Neural cell (in vitro differentiated cells): ENCODE measurements around the gene TBKBP1. TPM values are rescaled to one million over a fixed set of nuclear protein-coding genes. Genes with fewer than 3 reads are reported as not detected.

Experiments used
- H2AFZ ChIP-seq: fragments of 200-600, 300-800 bp; sonication (generic), shearing (Covaris generic); 2 replicates; pipeline ENCODE4 v1.6.0; 2014; ENCODE audit warnings: low read depth, mild to moderate bottlenecking, antibody characterized with exemption, low read length, moderate library complexity
- H3F3A ChIP-seq: fragments of 200-600 bp; shearing (Covaris generic); 2 replicates; pipeline ENCODE4 v1.6.1; 2016; ENCODE audit warnings: mild to moderate bottlenecking, moderate library complexity, mixed read lengths, antibody characterized with exemption, low read length; ENCODE audit not compliant: insufficient read depth, poor library complexity, severe bottlenecking
- H3K27ac ChIP-seq: fragments of 200-600, 300-800 bp; sonication (generic), shearing (Covaris generic); 2 replicates; pipeline ENCODE4 v1.5.1; 2014; ENCODE audit warnings: mild to moderate bottlenecking, low read length, moderate library complexity
- H3K27me3 ChIP-seq: fragments of 300-800, 200-600 bp; sonication (generic), shearing (Covaris generic); 2 replicates; pipeline ENCODE4 v1.6.0; 2014; ENCODE audit warnings: mild to moderate bottlenecking, low read depth, low read length, moderate library complexity; ENCODE audit not compliant: insufficient read depth
- H3K36me3 ChIP-seq: fragments of 300-800, 200-600 bp; sonication (generic), shearing (Covaris generic); 2 replicates; pipeline ENCODE4 v1.5.1; 2014; ENCODE audit warnings: mild to moderate bottlenecking, antibody characterized with exemption, low read length, moderate library complexity; ENCODE audit not compliant: insufficient read depth
- H3K4me2 ChIP-seq: fragments of 300-800, 200-600 bp; sonication (generic), shearing (Covaris generic); 2 replicates; pipeline ENCODE4 v1.6.0; 2014; ENCODE audit warnings: mild to moderate bottlenecking, low read length
- H3K4me3 ChIP-seq: fragments of 300-800, 200-600 bp; sonication (generic), shearing (Covaris generic); 2 replicates; pipeline ENCODE4 v1.5.1; 2014; ENCODE audit warnings: mild to moderate bottlenecking, low read length, moderate library complexity
- H3K79me2 ChIP-seq: fragments of 200-600 bp; shearing (Covaris generic); replicated peaks from 2 replicates; pipeline ENCODE4 v1.6.0; 2014; ENCODE audit warnings: mild to moderate bottlenecking, low read length, moderate library complexity; ENCODE audit not compliant: insufficient read depth
- H3K9ac ChIP-seq: fragments of 300-800, 200-600 bp; sonication (generic), shearing (Covaris generic); 2 replicates; pipeline ENCODE4 v1.6.1; 2016; ENCODE audit warnings: mild to moderate bottlenecking, low read length, mixed read lengths
- H3K9me2 ChIP-seq: fragments of 200-600 bp; shearing (Covaris generic); 2 replicates; pipeline ENCODE4 v1.6.1; 2016; ENCODE audit warnings: mild to moderate bottlenecking, low read length, mixed read lengths; ENCODE audit not compliant: insufficient read depth
- H3K9me3 ChIP-seq: fragments of 200-600, 300-800 bp; sonication (generic), shearing (Covaris generic); 2 replicates; pipeline ENCODE4 v1.6.1; 2016; ENCODE audit warnings: mild to moderate bottlenecking, mixed run types, low read length, moderate library complexity, mixed read lengths
- H4K20me1 ChIP-seq: fragments of 200-600 bp; shearing (Covaris generic); 2 replicates; pipeline ENCODE4 v1.6.1; 2016; ENCODE audit warnings: mild to moderate bottlenecking, mixed run types; ENCODE audit not compliant: insufficient read depth
- EP300 ChIP-seq: fragments of 450-650 bp; conservative IDR thresholded peaks from 2 replicates; pipeline ENCODE4 v1.6.1; 2014; ENCODE audit warnings: antibody characterized with exemption, mild to moderate bottlenecking, moderate library complexity; ENCODE audit not compliant: poor library complexity, severe bottlenecking
- EZH2 ChIP-seq: fragments of 200-600, 300-800 bp; shearing (Covaris generic), sonication (generic); IDR thresholded peaks from 2 replicates; pipeline ENCODE4 v1.6.1; 2014; ENCODE audit warnings: antibody characterized with exemption, low read length, borderline replicate concordance, mild to moderate bottlenecking; ENCODE audit not compliant: insufficient read depth, poor library complexity, severe bottlenecking
- MXI1 ChIP-seq: fragments of 450-650 bp; conservative IDR thresholded peaks from 2 replicates; pipeline ENCODE4 v1.6.1; 2014; ENCODE audit warnings: antibody characterized with exemption, mild to moderate bottlenecking; ENCODE audit not compliant: poor library complexity, severe bottlenecking
- POLR2AphosphoS5 ChIP-seq: IDR thresholded peaks from 2 replicates; pipeline ENCODE4 v1.6.1; 2012
- RAD21 ChIP-seq: fragments of 450-650 bp; conservative IDR thresholded peaks from 2 replicates; pipeline ENCODE4 v1.6.1; 2014; ENCODE audit warnings: antibody characterized with exemption, mild to moderate bottlenecking, moderate library complexity
- SMC3 ChIP-seq: fragments of 450-650 bp; conservative IDR thresholded peaks from 2 replicates; pipeline ENCODE4 v1.6.1; 2014; ENCODE audit warnings: antibody characterized with exemption, mild to moderate bottlenecking, moderate library complexity; ENCODE audit not compliant: poor library complexity
- TAF1 ChIP-seq: IDR thresholded peaks from 2 replicates; pipeline ENCODE4 v1.6.1; 2012; ENCODE audit warnings: low read depth
- polyA minus RNA-seq: library from RNA; depleted of rRNA, polyadenylated mRNA; stranded (reverse); fragments of >200 nt; gene quantifications from 2 replicates; pipeline ENCODE4 v1.2.3, GENCODE V29; 2014
- polyA plus RNA-seq: library from polyadenylated mRNA; depleted of rRNA; stranded (reverse); fragments of >200 nt; gene quantifications from 2 replicates; pipeline ENCODE4 v1.2.3, GENCODE V29; 2014
- TF ChIP-seq, protein P1 (sequence below): IDR thresholded peaks from 2 replicates; pipeline ENCODE4 v1.6.1; 2012; ENCODE audit warnings: borderline replicate concordance
- TF ChIP-seq, protein P2 (sequence below): fragments of 450-650 bp; IDR thresholded peaks from 2 replicates; pipeline ENCODE4 v1.5.1; 2014; ENCODE audit warnings: antibody characterized with exemption, mild to moderate bottlenecking, moderate library complexity; ENCODE audit not compliant: poor library complexity, severe bottlenecking

Gene TBKBP1, protein sequence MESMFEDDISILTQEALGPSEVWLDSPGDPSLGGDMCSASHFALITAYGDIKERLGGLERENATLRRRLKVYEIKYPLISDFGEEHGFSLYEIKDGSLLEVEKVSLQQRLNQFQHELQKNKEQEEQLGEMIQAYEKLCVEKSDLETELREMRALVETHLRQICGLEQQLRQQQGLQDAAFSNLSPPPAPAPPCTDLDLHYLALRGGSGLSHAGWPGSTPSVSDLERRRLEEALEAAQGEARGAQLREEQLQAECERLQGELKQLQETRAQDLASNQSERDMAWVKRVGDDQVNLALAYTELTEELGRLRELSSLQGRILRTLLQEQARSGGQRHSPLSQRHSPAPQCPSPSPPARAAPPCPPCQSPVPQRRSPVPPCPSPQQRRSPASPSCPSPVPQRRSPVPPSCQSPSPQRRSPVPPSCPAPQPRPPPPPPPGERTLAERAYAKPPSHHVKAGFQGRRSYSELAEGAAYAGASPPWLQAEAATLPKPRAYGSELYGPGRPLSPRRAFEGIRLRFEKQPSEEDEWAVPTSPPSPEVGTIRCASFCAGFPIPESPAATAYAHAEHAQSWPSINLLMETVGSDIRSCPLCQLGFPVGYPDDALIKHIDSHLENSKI
- 25.4 and 30.9 TPM in 2 replicates for polyA plus RNA-seq
- polyA minus RNA-seq = 20.8 and 29.2 TPM in 2 replicates

DNA sequence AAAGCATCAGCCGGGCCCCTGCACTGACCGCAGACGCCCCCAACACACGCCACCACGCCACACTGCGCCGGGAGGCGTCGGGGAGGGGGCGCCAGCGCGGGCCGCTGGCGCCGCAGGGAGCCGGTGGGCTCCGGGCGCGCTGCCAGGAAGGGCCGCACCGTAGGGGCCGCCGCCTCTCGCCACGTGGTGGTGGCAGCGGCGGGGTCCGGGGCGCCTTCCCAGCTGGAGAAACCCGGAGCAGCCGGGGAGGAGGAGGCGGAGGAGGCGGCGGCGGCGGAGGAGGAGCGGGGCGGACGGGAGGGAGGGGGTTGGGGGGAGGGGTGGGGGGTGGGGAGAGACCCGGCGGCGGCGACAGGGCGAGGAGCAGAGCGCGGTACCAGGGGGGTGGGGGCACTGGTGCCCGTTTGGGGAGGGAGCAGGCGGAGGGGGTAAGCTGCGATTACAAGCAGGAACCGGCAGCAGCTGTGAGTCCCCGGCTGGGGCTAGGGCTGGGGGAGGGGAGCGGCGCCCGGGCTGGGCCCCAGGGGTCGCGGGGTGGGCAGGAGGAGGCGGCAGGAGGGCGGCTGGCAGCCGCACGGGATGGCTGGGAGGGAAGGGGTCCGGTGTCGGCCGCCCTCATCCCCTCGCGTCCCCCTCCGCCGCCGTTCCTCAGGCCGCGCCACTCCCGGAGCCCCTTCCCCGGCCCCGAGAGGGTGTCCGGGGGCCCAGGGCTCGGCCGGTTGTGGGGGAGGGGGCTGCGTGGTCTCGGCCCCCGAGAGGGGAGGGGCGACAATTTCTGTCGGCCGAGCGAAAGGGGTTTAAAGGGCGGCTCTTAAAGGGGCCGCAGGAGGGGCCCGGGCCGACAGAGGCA lies at the start of gene TBKBP1:
Gene TBKBP1, plus strand, starts transcription at position 431 of the 850 bp plus-strand sequence. CDS start 1,952 bp downstream, outside the sequence.
- Histone ChIP-seq H3F3A (no peaks in the 10 kb centered on the region), H3K9ac (peak within 1 kb of the TSS; percentile 80), H3K36me3 (no peaks in the 10 kb centered on the region), H3K27me3 (no peaks in the 10 kb centered on the region), H3K4me2 (peak within 1 kb of the TSS; percentile 65), H3K9me3 (no peaks in the 10 kb centered on the region), H3K27ac (peak within 1 kb of the TSS; percentile 24), H2AFZ (peak within 1 kb of the TSS; percentile 33), H3K4me3 (peak within 1 kb of the TSS; percentile 82), H4K20me1 (no peaks in the 10 kb centered on the region), H3K9me2 (no peaks in the 10 kb centered on the region), H3K79me2 (no peaks in the 10 kb centered on the region)
- TF ChIP-seq EZH2 = no peak
- TF ChIP-seq EP300 = no peak
- peak; percentile 27 for TF ChIP-seq POLR2AphosphoS5
- TF ChIP-seq, protein P1, sequence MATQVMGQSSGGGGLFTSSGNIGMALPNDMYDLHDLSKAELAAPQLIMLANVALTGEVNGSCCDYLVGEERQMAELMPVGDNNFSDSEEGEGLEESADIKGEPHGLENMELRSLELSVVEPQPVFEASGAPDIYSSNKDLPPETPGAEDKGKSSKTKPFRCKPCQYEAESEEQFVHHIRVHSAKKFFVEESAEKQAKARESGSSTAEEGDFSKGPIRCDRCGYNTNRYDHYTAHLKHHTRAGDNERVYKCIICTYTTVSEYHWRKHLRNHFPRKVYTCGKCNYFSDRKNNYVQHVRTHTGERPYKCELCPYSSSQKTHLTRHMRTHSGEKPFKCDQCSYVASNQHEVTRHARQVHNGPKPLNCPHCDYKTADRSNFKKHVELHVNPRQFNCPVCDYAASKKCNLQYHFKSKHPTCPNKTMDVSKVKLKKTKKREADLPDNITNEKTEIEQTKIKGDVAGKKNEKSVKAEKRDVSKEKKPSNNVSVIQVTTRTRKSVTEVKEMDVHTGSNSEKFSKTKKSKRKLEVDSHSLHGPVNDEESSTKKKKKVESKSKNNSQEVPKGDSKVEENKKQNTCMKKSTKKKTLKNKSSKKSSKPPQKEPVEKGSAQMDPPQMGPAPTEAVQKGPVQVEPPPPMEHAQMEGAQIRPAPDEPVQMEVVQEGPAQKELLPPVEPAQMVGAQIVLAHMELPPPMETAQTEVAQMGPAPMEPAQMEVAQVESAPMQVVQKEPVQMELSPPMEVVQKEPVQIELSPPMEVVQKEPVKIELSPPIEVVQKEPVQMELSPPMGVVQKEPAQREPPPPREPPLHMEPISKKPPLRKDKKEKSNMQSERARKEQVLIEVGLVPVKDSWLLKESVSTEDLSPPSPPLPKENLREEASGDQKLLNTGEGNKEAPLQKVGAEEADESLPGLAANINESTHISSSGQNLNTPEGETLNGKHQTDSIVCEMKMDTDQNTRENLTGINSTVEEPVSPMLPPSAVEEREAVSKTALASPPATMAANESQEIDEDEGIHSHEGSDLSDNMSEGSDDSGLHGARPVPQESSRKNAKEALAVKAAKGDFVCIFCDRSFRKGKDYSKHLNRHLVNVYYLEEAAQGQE = peak; percentile 31
- TF ChIP-seq, protein P2, sequence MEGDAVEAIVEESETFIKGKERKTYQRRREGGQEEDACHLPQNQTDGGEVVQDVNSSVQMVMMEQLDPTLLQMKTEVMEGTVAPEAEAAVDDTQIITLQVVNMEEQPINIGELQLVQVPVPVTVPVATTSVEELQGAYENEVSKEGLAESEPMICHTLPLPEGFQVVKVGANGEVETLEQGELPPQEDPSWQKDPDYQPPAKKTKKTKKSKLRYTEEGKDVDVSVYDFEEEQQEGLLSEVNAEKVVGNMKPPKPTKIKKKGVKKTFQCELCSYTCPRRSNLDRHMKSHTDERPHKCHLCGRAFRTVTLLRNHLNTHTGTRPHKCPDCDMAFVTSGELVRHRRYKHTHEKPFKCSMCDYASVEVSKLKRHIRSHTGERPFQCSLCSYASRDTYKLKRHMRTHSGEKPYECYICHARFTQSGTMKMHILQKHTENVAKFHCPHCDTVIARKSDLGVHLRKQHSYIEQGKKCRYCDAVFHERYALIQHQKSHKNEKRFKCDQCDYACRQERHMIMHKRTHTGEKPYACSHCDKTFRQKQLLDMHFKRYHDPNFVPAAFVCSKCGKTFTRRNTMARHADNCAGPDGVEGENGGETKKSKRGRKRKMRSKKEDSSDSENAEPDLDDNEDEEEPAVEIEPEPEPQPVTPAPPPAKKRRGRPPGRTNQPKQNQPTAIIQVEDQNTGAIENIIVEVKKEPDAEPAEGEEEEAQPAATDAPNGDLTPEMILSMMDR = peak; percentile 29
- no peak for TF ChIP-seq RAD21
- TF ChIP-seq SMC3 = peak; percentile 12
- peak; percentile 85 for TF ChIP-seq MXI1

DNA sequence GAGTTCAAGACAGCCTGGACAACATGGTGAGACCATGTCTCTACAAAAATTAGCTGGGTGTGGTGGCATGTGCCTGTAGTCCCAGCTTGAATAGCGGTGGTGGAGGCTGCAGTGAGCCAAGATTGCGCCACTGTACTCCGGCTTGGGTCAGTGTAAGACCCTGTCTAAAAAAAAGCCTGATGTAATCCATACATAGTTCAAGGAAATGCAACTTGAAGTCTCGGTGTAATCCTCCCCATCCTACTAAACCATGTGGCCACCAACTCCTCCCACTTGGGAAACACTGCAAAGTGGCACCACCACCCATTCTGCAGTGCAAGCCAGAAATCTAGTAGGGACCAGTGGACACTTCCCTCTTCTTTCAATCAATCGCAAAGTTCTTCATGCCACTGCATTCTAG lies 49.6 kb upstream of the TBKBP1 start:
- H3K4me2 ChIP-seq = no peak overlapping the region
- H3K9me3 ChIP-seq = no peaks in the 10 kb centered on the region
- no peaks in the 10 kb centered on the region for H3F3A ChIP-seq
- H3K36me3 ChIP-seq = no peaks in the 10 kb centered on the region
- H3K27ac ChIP-seq = no peak overlapping the region
- H3K79me2 ChIP-seq = peaks cover 3% of the 10 kb centered on the region
- H3K9ac ChIP-seq = no peak overlapping the region
- H3K9me2 ChIP-seq = no peaks in the 10 kb centered on the region
- no peak overlapping the region for H2AFZ ChIP-seq
- no peaks in the 10 kb centered on the region for H3K27me3 ChIP-seq
- H3K4me3 ChIP-seq = no peak overlapping the region
- TF ChIP-seq MXI1 (no peak), TAF1 (no peak), EZH2 (no peak), EP300 (no peak), RAD21 (no peak), SMC3 (no peak), POLR2AphosphoS5 (no peak)
- TF ChIP-seq, protein P2 = no peak
- TF ChIP-seq, protein P1 = no peak
- no peaks in the 10 kb centered on the region for H4K20me1 ChIP-seq
